MM.1S (cell line): ENCODE measurements around the gene TMEM134.

ENCODE experiments used
- CTCF ChIP-seq: fragments of 300-600 bp; sonication (generic); IDR thresholded peaks from 2 replicates; pipeline ENCODE4 v1.5.1; 2016; ENCODE audit warnings: antibody characterized with exemption, low read length, mixed read lengths
- EZH2 ChIP-seq: fragments of 300-600 bp; sonication (generic); optimal IDR thresholded peaks from 2 replicates; pipeline ENCODE3; 2017; ENCODE audit warnings: low read depth, mild to moderate bottlenecking, antibody characterized with exemption, low read length, mixed read lengths
- EZH2phosphoT487 ChIP-seq: fragments of 300-600 bp; sonication (generic); IDR thresholded peaks from 2 replicates; pipeline ENCODE4 v1.6.1; 2018; ENCODE audit warnings: antibody characterized with exemption, low read length

GRCh38 chr11:67453816-67454732, 15.0 kb downstream of the TMEM134 start:
- TF ChIP-seq CTCF (no peak), EZH2 (no peak), EZH2phosphoT487 (no peak)
